ENCODE measurements around the gene FAM114A1. TPM values are rescaled to one million over a fixed set of nuclear protein-coding genes. Genes with fewer than 3 reads are reported as not detected.
"Not testable (repeated sequence)": the region's sequence is repeated elsewhere in the genome, so short reads cannot be mapped to it uniquely, and the experiment has no call there.

FAM114A1 gene
- total RNA-seq, 1 donor from 2014 or later = 11.3 TPM

- H3K36me3 Mint-ChIP-seq (ENCODE audit: low read depth) = no peaks in the 10 kb centered on the region
Observed at GRCh38 chr4:38930707-38931106, 63.1 kb downstream of the FAM114A1 start.

DNA sequence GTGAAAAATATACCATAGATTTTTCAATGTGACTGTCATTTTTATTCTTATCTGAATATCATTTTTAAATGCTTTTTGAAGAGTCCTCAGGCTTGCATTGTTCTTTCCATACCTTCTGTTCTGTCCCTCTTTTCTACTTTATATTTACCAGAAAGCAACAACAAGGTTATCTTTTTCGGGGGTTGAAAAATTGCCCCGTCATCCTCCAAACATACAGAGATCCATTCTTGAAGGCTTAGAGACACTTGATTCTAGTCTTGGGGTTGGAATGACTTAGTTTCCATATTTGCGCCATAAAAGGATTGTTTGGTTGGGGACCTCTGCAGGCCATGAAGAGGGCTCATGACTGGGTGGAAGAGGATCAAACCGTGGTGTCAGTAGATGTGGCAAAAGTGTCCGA is 63.5 kb downstream of the FAM114A1 start:
- Mint-ChIP-seq H3K27me3 (ENCODE audit: low read depth) (no peaks in the 10 kb centered on the region), H3K4me3 (no peak overlapping the region)

More at GRCh38 chr4:38930707-38931106, 63.1 kb downstream of the FAM114A1 start:
- Mint-ChIP-seq H3K4me1 (peaks cover 8% of the 10 kb centered on the region), H3K4me3 (no peak overlapping the region), H3K27me3 (ENCODE audit: low read depth) (no peaks in the 10 kb centered on the region), H3K27ac (ENCODE audit: unreplicated experiment) (no peak overlapping the region), H3K9me3 (no peaks in the 10 kb centered on the region)
- no peak for TF ChIP-seq CTCF (conservative IDR thresholded peaks at IDR 0.05)
- DNase-seq (ENCODE audit: low read depth, low spot score) = no peak

DNA sequence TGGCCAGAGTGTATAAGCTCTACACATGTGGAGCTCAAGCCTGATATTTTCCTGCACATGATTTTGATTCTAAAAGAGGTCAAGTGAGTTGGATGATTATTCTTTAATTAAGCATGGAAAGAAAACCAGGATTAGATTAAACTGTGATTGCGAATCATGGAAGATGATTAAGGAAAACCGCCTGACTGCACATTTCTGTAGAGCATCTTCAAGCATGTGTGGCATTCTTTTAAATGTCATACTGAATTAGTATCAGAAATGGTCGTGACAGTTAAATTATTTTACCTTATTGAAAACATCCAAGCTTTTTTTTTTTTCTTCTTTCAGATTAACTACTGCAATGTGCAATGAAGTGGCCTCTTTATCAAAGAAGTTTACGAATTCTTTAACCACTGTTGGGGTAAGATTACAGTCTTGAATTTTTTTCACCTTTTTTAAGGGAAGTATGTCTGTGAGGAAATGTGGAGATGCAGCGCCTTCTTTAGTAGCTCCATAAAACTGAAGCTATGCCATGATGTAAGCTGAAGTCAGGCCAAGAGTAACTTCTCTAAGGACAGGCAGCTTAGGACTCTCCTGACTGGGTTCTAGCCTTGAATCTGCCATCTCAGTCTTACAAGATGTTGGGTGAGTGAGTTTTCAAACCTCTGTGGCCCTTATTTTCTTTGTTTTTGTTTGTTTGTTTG is 67.9 kb downstream of the FAM114A1 start:
- no peaks in the 10 kb centered on the region for H3K4me1 Mint-ChIP-seq
- H3K4me3 Mint-ChIP-seq = no peak overlapping the region
- DNase-seq (ENCODE audit: low read depth, low spot score) = no peak
- no peaks in the 10 kb centered on the region for H3K9me3 Mint-ChIP-seq
- H3K27me3 Mint-ChIP-seq (ENCODE audit: low read depth) = no peaks in the 10 kb centered on the region
- peaks cover 7% of the 10 kb centered on the region for H3K36me3 Mint-ChIP-seq (ENCODE audit: low read depth)
- TF ChIP-seq CTCF (conservative IDR thresholded peaks at IDR 0.05) = no peak
- no peak overlapping the region for H3K27ac Mint-ChIP-seq (ENCODE audit: unreplicated experiment)

More for the DNA sequence above, 63.5 kb downstream of the FAM114A1 start:
- H3K4me1 Mint-ChIP-seq = peaks cover 4% of the 10 kb centered on the region
- H3K36me3 Mint-ChIP-seq (ENCODE audit: low read depth) = no peaks in the 10 kb centered on the region
- no peak for TF ChIP-seq CTCF (conservative IDR thresholded peaks at IDR 0.05)
- H3K9me3 Mint-ChIP-seq = no peaks in the 10 kb centered on the region
- DNase-seq (ENCODE audit: low read depth, low spot score) = no peak
- H3K27ac Mint-ChIP-seq (ENCODE audit: unreplicated experiment) = no peak overlapping the region

- H3K27ac Mint-ChIP-seq (ENCODE audit: unreplicated experiment) = no peak overlapping the region
Observed at GRCh38 chr4:38939165-38939564, 71.6 kb downstream of the FAM114A1 start.

GRCh38 chr4:38940476-38940875 is 72.9 kb downstream of the FAM114A1 start:
- Mint-ChIP-seq H3K27me3 (ENCODE audit: low read depth) (no peaks in the 10 kb centered on the region), H3K4me3 (no peak overlapping the region), H3K4me1 (no peaks in the 10 kb centered on the region), H3K36me3 (ENCODE audit: low read depth) (peaks cover 7% of the 10 kb centered on the region), H3K27ac (ENCODE audit: unreplicated experiment) (no peak overlapping the region), H3K9me3 (no peaks in the 10 kb centered on the region)
- no peak for TF ChIP-seq CTCF (conservative IDR thresholded peaks at IDR 0.05)
- DNase-seq (ENCODE audit: low read depth, low spot score) = no peak

More at GRCh38 chr4:38939165-38939564, 71.6 kb downstream of the FAM114A1 start:
- no peak for DNase-seq (ENCODE audit: low read depth, low spot score)
- no peaks in the 10 kb centered on the region for H3K9me3 Mint-ChIP-seq
- TF ChIP-seq CTCF (conservative IDR thresholded peaks at IDR 0.05) = no peak
- H3K4me1 Mint-ChIP-seq = no peaks in the 10 kb centered on the region
- peaks cover 7% of the 10 kb centered on the region for H3K36me3 Mint-ChIP-seq (ENCODE audit: low read depth)
- H3K4me3 Mint-ChIP-seq = no peak overlapping the region
- no peaks in the 10 kb centered on the region for H3K27me3 Mint-ChIP-seq (ENCODE audit: low read depth)

DNA sequence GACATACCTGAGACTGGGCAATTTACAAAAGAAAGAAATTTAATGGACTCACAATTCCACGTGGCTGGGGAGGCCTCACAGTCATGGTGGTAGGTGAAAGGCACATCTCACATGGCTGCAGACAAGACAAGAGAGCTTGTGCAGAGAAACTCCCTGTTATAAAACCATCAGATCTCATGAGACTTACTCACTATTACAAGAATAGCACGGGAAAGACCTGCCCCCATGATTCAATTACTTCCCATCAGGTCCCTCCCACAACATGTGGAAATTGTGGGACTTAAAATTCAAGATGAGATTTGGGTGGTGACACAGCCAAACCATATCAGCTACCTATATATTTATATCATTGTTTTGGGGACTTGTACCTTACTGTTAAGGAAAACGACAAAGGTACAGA is 74.3 kb downstream of the FAM114A1 start:
- H3K9me3 Mint-ChIP-seq; DNase-seq (ENCODE audit: low read depth, low spot score); H3K4me1 Mint-ChIP-seq; H3K36me3 Mint-ChIP-seq (ENCODE audit: low read depth); H3K27me3 Mint-ChIP-seq (ENCODE audit: low read depth); H3K27ac Mint-ChIP-seq (ENCODE audit: unreplicated experiment); H3K4me3 Mint-ChIP-seq: not testable (repeated sequence)
